CD4-positive, alpha-beta T cell treated with Interleukin-6 at 100 ng/mL for 8 hours (primary cell): Measurements from ENCODE around the gene ICE1.
"Not testable (repeated sequence)": the region's sequence is repeated elsewhere in the genome, so short reads cannot be mapped to it uniquely, and the experiment has no call there.

Experiments
- DNase-seq: peaks from one replicate; pipeline ENCODE4 v3.0.0-alpha.2; 2020; ENCODE audit warnings: mixed read lengths, low spot score

Gene ICE1

GRCh38 chr5:5404381-5404780 is 18.1 kb upstream of the ICE1 start:
- DNase-seq, result no peak

GRCh38 chr5:5405441-5405840 is 17.0 kb upstream of the ICE1 start:
- DNase-seq, result no peak

GRCh38 chr5:5407924-5408323 is 14.6 kb upstream of the ICE1 start:
- DNase-seq, result no peak

GRCh38 chr5:5409151-5409810 is 13.2 kb upstream of the ICE1 start:
- no peak for DNase-seq

- DNase-seq, result not testable (repeated sequence)
Measured at GRCh38 chr5:5413856-5414255, 8.6 kb upstream of the ICE1 start.

- DNase-seq, result no peak
Measured at GRCh38 chr5:5414999-5415398, 7.5 kb upstream of the ICE1 start.

GRCh38 chr5:5416733-5417132 is 5.7 kb upstream of the ICE1 start:
- DNase-seq, result no peak

GRCh38 chr5:5418006-5418405 is 4.5 kb upstream of the ICE1 start:
- no peak for DNase-seq

- no peak for DNase-seq
Measured at GRCh38 chr5:5418764-5419163, 3.7 kb upstream of the ICE1 start.

- no peak for DNase-seq
Measured at GRCh38 chr5:5419291-5420210, 2.9 kb upstream of the ICE1 start.

GRCh38 chr5:5420251-5420650 is 2.2 kb upstream of the ICE1 start:
- no peak for DNase-seq

GRCh38 chr5:5421149-5421960 is 1.1 kb upstream of the ICE1 start:
- peak; percentile 31 for DNase-seq

GRCh38 chr5:5422819-5423515 is 490 bp downstream of the ICE1 start:
- peak; percentile 3 for DNase-seq

- DNase-seq, result no peak
Measured at GRCh38 chr5:5423586-5423985, 1.1 kb downstream of the ICE1 start.

GRCh38 chr5:5424736-5425135 is 2.3 kb downstream of the ICE1 start:
- no peak for DNase-seq

GRCh38 chr5:5430136-5430535 is 7.7 kb downstream of the ICE1 start:
- DNase-seq, result no peak

GRCh38 chr5:5432020-5432707 is 9.7 kb downstream of the ICE1 start:
- DNase-seq, result no peak

- no peak for DNase-seq
Measured at GRCh38 chr5:5436203-5436760, 13.8 kb downstream of the ICE1 start.

- no peak for DNase-seq
Measured at GRCh38 chr5:5437227-5438172, 15.0 kb downstream of the ICE1 start.

GRCh38 chr5:5451863-5452262 is 29.4 kb downstream of the ICE1 start:
- DNase-seq, result no peak
